Sigmoid colon (tissue), 7 donors: Measurements from ENCODE around the gene SKI. TPM values are rescaled to one million over a fixed set of nuclear protein-coding genes. Genes with fewer than 3 reads are reported as not detected.

ENCODE experiments used
- DNase-seq: peaks from one replicate; pipeline ENCODE4 v3.0.0-alpha.2; 2019
- H3K27ac ChIP-seq, 4 donors: fragments of 200-600 bp; sonication (generic); one replicate each; pipeline ENCODE4 v1.5.1; 2016 to 2019; ENCODE audit warnings: mild to moderate bottlenecking in 1 of 4
- H3K27me3 ChIP-seq, 3 donors: fragments of 200-600 bp; sonication (generic); one replicate each; pipeline ENCODE4 v1.5.1; 2019; ENCODE audit warnings: mild to moderate bottlenecking in 1 of 3
- H3K36me3 ChIP-seq, 4 donors: fragments of 200-600 bp; sonication (generic); one replicate each; pipeline ENCODE4 v1.5.1; 2016 to 2019
- H3K4me1 ChIP-seq, 4 donors: fragments of 200-600 bp; sonication (generic); one replicate each; pipeline ENCODE4 v1.5.1; 2017 to 2019
- H3K4me3 ChIP-seq, 4 donors: fragments of 200-600 bp; sonication (generic); one replicate each; pipeline ENCODE4 v1.5.1; 2017 to 2019; ENCODE audit warnings: mild to moderate bottlenecking in 2 of 4, moderate library complexity in 1 of 4
- H3K9me3 ChIP-seq, 4 donors: fragments of 200-600 bp in 3 of 4; sonication (generic) in 3 of 4; one replicate each; pipeline versions ENCODE4 v1.5.1 to v1.6.1; 2013 to 2019
- EP300 ChIP-seq, 4 donors: sonication (generic); formaldehyde crosslinking; IDR thresholded peaks; one replicate each; pipeline ENCODE4 v1.6.1; 2017; ENCODE audit warnings: antibody characterized with exemption in 4 of 4
- POLR2A ChIP-seq, 2 donors: fragments of 450-650 bp; IDR thresholded peaks; one replicate each; pipeline ENCODE4 v1.6.1; 2016; ENCODE audit warnings: antibody characterized with exemption in 2 of 2, mild to moderate bottlenecking in 2 of 2, moderate library complexity in 2 of 2
- POLR2AphosphoS5 ChIP-seq, 4 donors: sonication (generic); formaldehyde crosslinking; IDR thresholded peaks; one replicate each; pipeline ENCODE4 v1.6.1; 2017; ENCODE audit warnings: antibody characterized with exemption in 4 of 4
- WGBS, 2 donors: extraction: QIAGEN DNeasy Blood & Tissue Kit; methylation state at CpG; one replicate each; pipeline ENCODE4 v1.1.7; 2013; 5-methylcytosine and 5-hydroxymethylcytosine counted together
- intact Hi-C: fragments of 100-400 bp; cut with DNase I; formaldehyde crosslinking; loops from one replicate; pipeline ENCODE4 v1.15.1; 2023
- polyA plus RNA-seq, 3 donors: library from polyadenylated mRNA; stranded (reverse); fragments of 200-250 nt; gene quantifications; one replicate each; pipeline ENCODE4 v1.2.3, GENCODE V29; 2013
- total RNA-seq, 4 donors: library from RNA; depleted of rRNA; stranded (reverse); fragments of >200 nt; gene quantifications; one replicate each; pipeline ENCODE4 v1.1.0, GENCODE V29; 2016
- TF ChIP-seq, protein P1 (sequence below), 4 experiments: fragments of 450-650 bp in 3 of 4; fragments of 200-600 bp in 1 of 4; IDR thresholded peaks; one replicate each; pipeline ENCODE4 v1.5.1; 2016 to 2019; ENCODE audit warnings: antibody characterized with exemption in 4 of 4, mild to moderate bottlenecking in 3 of 4, moderate library complexity in 2 of 4
- donor health status: healthy with polysubstance abuse.
- donor health status: Bipolar disorder and iron deficiency.
- donor health status: healthy.

The SKI gene
- total and polyA plus RNA-seq, 7 donors = 5.8 to 50.4 (median 19.3) TPM

DNA sequence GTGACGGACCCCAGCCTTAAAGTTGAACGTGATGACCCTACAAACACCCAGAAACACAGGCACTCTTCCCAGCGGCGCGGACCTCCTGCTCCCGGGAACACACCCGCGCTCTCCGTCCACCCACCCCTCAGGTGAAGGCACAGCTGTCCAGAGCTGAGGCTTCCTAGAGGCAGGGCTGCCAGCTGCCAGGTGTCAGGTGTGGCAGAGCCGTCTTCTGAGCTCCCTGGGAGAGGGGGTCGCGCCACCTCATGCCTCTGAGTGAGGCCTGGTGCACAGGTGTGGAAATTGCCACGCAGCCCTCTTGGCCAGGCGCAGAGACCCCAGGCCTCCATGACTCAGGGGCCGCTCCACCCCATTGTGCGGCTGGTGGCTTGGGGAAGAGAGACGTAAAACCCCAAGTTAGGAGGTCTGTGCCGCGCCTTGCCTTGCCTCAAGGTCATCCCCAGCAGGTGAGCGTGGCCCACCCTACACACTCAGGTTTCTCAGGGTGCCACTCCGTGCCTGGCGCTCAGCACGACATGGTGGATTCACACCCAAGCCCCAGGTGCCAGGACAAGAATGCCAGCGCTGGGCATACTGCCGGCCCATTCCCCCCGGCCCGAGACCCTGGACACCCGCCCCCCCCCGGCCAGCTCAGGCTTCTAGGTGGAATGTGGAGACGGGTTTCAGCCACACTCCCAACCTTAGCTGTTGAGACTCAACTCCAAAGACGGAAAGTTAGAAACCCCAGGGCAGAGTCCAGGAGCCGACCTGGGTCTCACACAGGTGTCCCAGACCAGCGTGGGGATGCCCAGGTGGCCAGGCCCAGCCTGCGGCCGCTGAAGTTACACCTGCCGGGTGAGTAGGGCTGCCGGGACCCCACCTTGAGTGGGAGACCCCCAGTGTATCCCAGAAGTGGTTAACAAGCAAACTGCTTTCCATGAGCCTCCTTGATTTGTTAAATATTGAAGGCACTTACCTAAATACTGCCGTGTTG, 42.0 kb upstream of the SKI start:
- TF ChIP-seq POLR2A (IDR thresholded peaks at IDR 0.05) (no peak), EP300 (IDR thresholded peaks at IDR 0.05) (no peak), POLR2AphosphoS5 (IDR thresholded peaks at IDR 0.05) (no peak)
- TF ChIP-seq, protein P1, sequence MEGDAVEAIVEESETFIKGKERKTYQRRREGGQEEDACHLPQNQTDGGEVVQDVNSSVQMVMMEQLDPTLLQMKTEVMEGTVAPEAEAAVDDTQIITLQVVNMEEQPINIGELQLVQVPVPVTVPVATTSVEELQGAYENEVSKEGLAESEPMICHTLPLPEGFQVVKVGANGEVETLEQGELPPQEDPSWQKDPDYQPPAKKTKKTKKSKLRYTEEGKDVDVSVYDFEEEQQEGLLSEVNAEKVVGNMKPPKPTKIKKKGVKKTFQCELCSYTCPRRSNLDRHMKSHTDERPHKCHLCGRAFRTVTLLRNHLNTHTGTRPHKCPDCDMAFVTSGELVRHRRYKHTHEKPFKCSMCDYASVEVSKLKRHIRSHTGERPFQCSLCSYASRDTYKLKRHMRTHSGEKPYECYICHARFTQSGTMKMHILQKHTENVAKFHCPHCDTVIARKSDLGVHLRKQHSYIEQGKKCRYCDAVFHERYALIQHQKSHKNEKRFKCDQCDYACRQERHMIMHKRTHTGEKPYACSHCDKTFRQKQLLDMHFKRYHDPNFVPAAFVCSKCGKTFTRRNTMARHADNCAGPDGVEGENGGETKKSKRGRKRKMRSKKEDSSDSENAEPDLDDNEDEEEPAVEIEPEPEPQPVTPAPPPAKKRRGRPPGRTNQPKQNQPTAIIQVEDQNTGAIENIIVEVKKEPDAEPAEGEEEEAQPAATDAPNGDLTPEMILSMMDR (IDR thresholded peaks at IDR 0.05) = no peak
- no peak for DNase-seq
- Histone ChIP-seq H3K27me3 (no peaks in the 10 kb centered on the region), H3K36me3 (peaks cover 0 to 19% (median 3%) of the 10 kb centered on the region in 4 donors), H3K9me3 (no peaks in the 10 kb centered on the region), H3K4me1 (peaks cover 0 to 21% (median 13%) of the 10 kb centered on the region in 4 donors), H3K4me3 (no peak overlapping the region), H3K27ac (no peak overlapping the region)
- intact Hi-C loops = no loop called here
- 93 to 94% methylated on average over 38 of the region's 38 CpGs for WGBS, 2 donors

DNA sequence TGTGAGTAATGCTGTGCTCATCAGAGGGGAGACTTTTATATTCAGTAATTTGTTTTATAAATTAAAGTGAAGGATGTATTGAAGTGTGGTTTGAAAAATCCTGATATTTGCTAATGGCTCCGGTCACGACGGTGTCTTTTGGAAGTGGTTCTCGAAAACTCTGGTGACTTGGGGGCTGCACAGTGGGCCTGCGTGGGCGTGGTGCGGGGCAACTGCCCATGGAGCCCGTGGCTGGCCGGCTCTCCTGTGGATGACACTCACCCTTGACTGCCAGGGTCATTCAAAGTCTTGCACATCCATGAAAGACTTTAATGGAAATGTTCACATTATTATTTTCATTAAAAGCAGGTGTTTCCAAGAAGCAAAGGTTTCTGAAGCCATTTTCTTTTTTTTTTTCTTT, 41.2 kb upstream of the SKI start:
- H3K4me3 ChIP-seq = no peak overlapping the region
- H3K27me3 ChIP-seq = no peaks in the 10 kb centered on the region
- no peaks in the 10 kb centered on the region for H3K9me3 ChIP-seq
- no peak overlapping the region for H3K27ac ChIP-seq
- peaks cover 0 to 28% (median 20%) of the 10 kb centered on the region in 4 donors for H3K4me1 ChIP-seq
- H3K36me3 ChIP-seq = peaks cover 0 to 19% (median 3%) of the 10 kb centered on the region in 4 donors
- intact Hi-C loops = no loop called here
- TF ChIP-seq POLR2A (IDR thresholded peaks at IDR 0.05) (no peak), EP300 (IDR thresholded peaks at IDR 0.05) (no peak), POLR2AphosphoS5 (IDR thresholded peaks at IDR 0.05) (no peak)
- TF ChIP-seq, protein P1 (IDR thresholded peaks at IDR 0.05) = no peak
- DNase-seq = no peak
- 89 to 94% methylated on average over 9 of the region's 9 CpGs for WGBS, 2 donors

DNA sequence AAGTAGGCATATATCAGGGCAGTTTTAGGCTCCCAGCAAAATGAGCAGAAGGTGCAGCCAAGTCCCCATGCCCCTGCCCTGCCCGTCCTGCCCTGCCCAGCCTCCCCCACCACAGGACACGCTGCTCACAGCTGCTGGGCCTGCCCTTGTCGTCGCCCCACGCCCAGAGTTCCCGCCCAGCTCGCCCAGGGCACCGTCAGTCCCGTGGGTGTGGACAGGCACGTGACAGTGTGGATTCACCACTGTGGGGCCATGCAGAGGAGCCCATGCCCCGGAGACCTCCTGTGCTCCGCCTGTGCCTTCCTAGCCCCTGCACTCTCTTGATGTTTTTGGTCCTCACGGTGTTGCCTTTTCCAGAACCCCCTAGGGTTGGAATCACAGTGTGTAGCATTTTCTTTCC, 40.5 kb upstream of the SKI start:
- Histone ChIP-seq H3K4me1 (peaks cover 0 to 35% (median 27%) of the 10 kb centered on the region in 4 donors), H3K27ac (no peak overlapping the region), H3K9me3 (no peaks in the 10 kb centered on the region), H3K27me3 (no peaks in the 10 kb centered on the region), H3K36me3 (peaks cover 0 to 15% (median 3%) of the 10 kb centered on the region in 4 donors), H3K4me3 (no peak overlapping the region)
- intact Hi-C loops = no loop called here
- 29 to 75% methylated on average over 13 of the region's 13 CpGs for WGBS, 2 donors
- no peak for TF ChIP-seq EP300 (IDR thresholded peaks at IDR 0.05)
- TF ChIP-seq POLR2A (IDR thresholded peaks at IDR 0.05) = no peak
- TF ChIP-seq POLR2AphosphoS5 (IDR thresholded peaks at IDR 0.05) = no peak
- TF ChIP-seq, protein P1 (IDR thresholded peaks at IDR 0.05) = no peak
- DNase-seq = no peak

DNA sequence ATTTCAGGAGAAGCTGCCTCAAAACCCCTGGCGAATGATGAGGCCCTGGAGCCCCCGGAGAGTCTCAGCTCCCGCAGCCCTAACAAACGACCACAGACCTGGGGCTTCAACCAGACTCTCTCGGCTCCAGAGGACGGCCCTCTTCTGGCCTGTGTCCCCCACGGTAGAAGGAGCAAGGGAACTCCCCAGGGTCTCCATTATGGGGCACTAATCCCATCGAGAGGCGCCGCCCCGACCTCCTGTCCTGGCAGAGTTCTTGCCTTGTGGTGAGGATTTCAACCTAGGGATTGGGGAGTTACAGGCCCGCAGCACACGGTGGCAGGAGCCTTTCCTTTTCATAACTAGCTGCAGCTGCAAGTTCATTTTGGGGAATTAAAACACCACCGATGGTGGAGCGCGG, 39.8 kb upstream of the SKI start:
- H3K4me1 ChIP-seq = peaks cover 0 to 42% (median 34%) of the 10 kb centered on the region in 4 donors
- intact Hi-C loops = no loop called here
- H3K9me3 ChIP-seq = no peaks in the 10 kb centered on the region
- H3K4me3 ChIP-seq = no peak overlapping the region
- DNase-seq = no peak
- peak overlapping the region in 1 of 4 donors; percentile 97 for H3K27ac ChIP-seq
- H3K36me3 ChIP-seq = peaks cover 0 to 15% (median 3%) of the 10 kb centered on the region in 4 donors
- WGBS, 2 donors = 93 to 95% methylated on average over 16 of the region's 16 CpGs
- TF ChIP-seq POLR2AphosphoS5 (IDR thresholded peaks at IDR 0.05) = no peak
- no peak for TF ChIP-seq EP300 (IDR thresholded peaks at IDR 0.05)
- TF ChIP-seq POLR2A (IDR thresholded peaks at IDR 0.05) = no peak
- no peaks in the 10 kb centered on the region for H3K27me3 ChIP-seq
